HG03520 (cell line): Measurements from ENCODE around the gene ADAMTS2.
"Not testable (repeated sequence)": the region's sequence is repeated elsewhere in the genome, so short reads cannot be mapped to it uniquely, and the experiment has no call there.

Experiments used
- ATAC-seq: cut with Tn5 transposase; IDR thresholded peaks from one replicate; pipeline ENCODE4 v1.9.1; 2021; ENCODE audit warnings: mild to moderate bottlenecking, moderate library complexity; ENCODE audit not compliant: unreplicated experiment

The ADAMTS2 gene

GRCh38 chr5:179298181-179298993 is 46.9 kb downstream of the ADAMTS2 start:
- ATAC-seq: no peak

- no peak for ATAC-seq
Observed at GRCh38 chr5:179297486-179298180, 47.6 kb downstream of the ADAMTS2 start.

- ATAC-seq: no peak
Observed at GRCh38 chr5:179297026-179297425, 48.2 kb downstream of the ADAMTS2 start.

- ATAC-seq: no peak
Observed at GRCh38 chr5:179296150-179296821, 49.0 kb downstream of the ADAMTS2 start.

GRCh38 chr5:179295778-179296149 is 49.5 kb downstream of the ADAMTS2 start:
- ATAC-seq: no peak

GRCh38 chr5:179294891-179295777 is 50.1 kb downstream of the ADAMTS2 start:
- no peak for ATAC-seq

GRCh38 chr5:179294131-179294780 is 51.0 kb downstream of the ADAMTS2 start:
- ATAC-seq: no peak

- no peak for ATAC-seq
Observed at GRCh38 chr5:179292681-179293635, 52.3 kb downstream of the ADAMTS2 start.

- ATAC-seq: no peak
Observed at GRCh38 chr5:179292202-179292601, 53.1 kb downstream of the ADAMTS2 start.

GRCh38 chr5:179290681-179291540 is 54.4 kb downstream of the ADAMTS2 start:
- no peak for ATAC-seq

- no peak for ATAC-seq
Observed at GRCh38 chr5:179289756-179290385, 55.4 kb downstream of the ADAMTS2 start.

GRCh38 chr5:179288809-179289185 is 56.5 kb downstream of the ADAMTS2 start:
- no peak for ATAC-seq

- no peak for ATAC-seq
Observed at GRCh38 chr5:179288101-179288808, 57.0 kb downstream of the ADAMTS2 start.

- ATAC-seq: no peak
Observed at GRCh38 chr5:179287631-179288030, 57.6 kb downstream of the ADAMTS2 start.

GRCh38 chr5:179287071-179287470 is 58.2 kb downstream of the ADAMTS2 start:
- no peak for ATAC-seq

- ATAC-seq: not testable (repeated sequence)
Observed at GRCh38 chr5:179285776-179286162, 59.5 kb downstream of the ADAMTS2 start.
